ENCODE results near the gene ELF1. TPM values are rescaled to one million over a fixed set of nuclear protein-coding genes. Genes with fewer than 3 reads are reported as not detected.
"Not testable (repeated sequence)": the region's sequence is repeated elsewhere in the genome, so short reads cannot be mapped to it uniquely, and the experiment has no call there.

The ELF1 gene
- total RNA-seq, 1 donor from 2014 or later = 61.7 TPM

- no peak for DNase-seq (ENCODE audit: low spot score)
- intact Hi-C loops (cut with DNase I) = no loop called here
- ATAC-seq = no peak
Observed at GRCh38 chr13:40920826-40921225, 98.3 kb downstream of the ELF1 start.

- intact Hi-C loops (cut with DNase I); DNase-seq (ENCODE audit: low spot score); ATAC-seq: not testable (repeated sequence)
Observed at GRCh38 chr13:40919901-40920300, 99.2 kb downstream of the ELF1 start.

DNA sequence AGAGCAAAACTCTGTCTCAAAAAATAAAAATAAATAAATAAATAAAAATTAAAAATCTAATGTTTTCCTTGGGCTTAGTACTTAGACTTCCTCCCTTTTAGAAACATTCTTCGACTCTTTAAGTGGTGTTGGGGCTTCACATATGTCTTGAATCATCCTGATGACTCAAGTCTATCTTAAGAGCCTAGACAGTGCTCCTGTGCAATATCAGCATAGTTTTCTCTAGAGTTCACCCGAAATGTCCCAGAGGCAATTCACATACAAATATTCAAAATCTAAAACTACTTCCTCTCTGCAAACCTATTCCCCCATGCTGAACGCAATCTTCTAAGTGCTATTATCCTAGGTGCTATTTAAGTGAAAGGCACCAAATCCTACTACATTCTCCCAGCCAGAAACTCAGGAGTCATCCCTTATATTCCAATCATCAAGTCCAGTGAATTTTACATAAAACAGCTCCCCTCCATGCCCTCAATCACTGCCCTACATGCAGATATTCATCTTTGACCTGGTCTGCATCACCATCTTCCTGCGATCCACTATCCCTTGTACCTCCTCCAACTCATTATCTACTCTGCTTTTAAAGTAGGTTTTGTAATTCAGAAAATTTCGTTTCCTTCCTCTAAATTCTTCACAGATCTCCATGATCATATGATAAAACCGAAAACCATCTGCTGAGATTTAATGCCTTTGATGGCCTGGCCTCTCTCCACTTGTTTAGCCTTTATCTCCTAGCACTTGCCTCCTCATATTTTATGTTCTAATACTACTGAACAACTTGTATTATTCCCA is 102.7 kb downstream of the ELF1 start:
- DNase-seq (ENCODE audit: low spot score) (no peak), ATAC-seq (no peak)
- intact Hi-C loops (cut with DNase I) = no loop called here

DNA sequence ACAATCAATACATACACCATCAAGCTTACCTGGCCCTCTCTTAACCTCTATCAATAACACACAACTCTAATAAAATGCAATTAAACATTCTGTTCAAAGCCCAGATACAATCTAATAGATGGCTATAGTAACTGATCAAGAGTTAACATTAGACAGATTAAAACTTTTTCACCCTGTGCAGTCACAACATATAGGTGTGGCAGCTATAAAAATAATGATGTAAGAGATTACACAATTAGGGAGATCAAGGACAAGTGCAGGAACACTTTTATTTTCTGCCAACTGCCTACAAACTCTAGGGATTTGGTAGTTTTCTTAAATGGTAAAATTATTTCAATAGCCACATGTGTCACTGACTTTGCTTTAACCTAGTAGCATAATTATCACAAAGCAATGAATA is 104.3 kb downstream of the ELF1 start:
- DNase-seq (ENCODE audit: low spot score); ATAC-seq; intact Hi-C loops (cut with DNase I): not testable (repeated sequence)

DNA sequence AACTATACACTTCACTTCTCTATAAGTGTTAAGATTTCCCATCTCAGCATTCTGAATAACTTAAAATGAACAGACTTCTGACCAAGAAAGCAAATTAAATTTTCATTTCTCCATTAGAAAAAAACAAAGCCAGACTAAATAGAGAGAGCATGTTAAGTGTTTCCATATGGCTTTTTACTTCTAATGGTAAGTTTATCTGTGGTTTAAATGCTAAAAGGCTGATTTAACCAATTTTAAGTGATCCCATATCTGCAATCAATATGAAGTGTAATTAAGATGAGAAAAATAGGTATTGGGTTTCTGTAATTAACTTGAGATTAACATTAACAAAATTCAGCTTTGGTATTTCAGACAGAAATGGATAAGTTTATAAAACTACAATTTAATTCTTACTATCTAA is 107.8 kb downstream of the ELF1 start:
- ATAC-seq (no peak), DNase-seq (ENCODE audit: low spot score) (no peak)
- intact Hi-C loops (cut with DNase I) = no loop called here

GRCh38 chr13:40910324-40911050 is 108.6 kb downstream of the ELF1 start:
- intact Hi-C loops (cut with DNase I) = no loop called here
- ATAC-seq (no peak), DNase-seq (ENCODE audit: low spot score) (no peak)

DNA sequence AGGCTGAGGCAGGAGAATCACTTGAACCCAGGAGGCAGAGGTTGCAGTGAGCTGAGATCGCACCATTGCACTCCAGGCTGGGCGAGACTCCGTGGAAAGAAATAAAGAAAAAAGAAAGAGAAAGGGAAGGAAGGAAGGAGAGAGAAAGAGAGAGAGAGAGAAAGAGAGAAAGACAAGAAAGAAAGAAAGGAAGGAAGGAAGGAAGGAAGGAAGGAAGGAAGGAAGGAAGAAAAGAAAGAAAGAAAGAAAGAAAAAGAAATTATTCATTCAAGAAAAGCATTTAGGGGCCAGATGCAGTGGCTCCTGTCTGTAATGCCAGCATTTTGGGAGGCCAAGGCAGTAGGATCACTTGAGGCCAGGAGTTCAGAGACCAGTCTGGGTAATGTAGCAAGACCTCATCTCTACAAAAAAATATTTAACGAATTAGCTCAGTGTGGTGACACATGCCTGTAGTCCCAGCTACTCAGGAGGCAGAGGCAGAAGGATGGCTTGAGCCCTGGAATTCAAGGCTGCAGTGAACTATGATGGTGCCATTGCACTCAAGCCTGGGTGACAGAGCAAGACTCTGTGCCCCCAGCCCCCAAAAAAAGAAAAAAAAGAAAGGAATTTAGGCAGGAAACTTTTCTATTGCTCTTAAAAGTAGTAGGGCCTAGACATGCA is 109.4 kb downstream of the ELF1 start:
- intact Hi-C loops (cut with DNase I); DNase-seq (ENCODE audit: low spot score); ATAC-seq: not testable (repeated sequence)

DNA sequence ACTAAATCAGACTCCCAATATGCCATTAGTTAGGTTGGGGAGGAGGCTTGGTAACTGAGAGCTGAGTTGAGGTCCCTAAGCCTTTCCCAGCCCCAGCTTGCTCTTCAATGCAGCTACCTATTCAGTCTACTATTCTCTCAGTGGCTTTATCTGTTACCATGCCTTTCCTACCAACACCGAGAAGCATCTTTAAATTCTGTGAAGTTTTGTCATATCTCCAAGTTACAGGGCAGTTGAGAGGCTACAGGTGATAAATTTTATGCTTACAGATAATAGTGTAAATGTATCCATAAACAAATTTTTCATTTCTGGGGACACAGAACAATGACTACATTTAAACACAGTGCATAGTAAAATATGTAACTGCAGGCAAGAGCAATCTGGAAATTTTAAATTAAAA is 110.6 kb downstream of the ELF1 start:
- DNase-seq (ENCODE audit: low spot score) (no peak), ATAC-seq (no peak)
- intact Hi-C loops (cut with DNase I) = no loop called here

DNA sequence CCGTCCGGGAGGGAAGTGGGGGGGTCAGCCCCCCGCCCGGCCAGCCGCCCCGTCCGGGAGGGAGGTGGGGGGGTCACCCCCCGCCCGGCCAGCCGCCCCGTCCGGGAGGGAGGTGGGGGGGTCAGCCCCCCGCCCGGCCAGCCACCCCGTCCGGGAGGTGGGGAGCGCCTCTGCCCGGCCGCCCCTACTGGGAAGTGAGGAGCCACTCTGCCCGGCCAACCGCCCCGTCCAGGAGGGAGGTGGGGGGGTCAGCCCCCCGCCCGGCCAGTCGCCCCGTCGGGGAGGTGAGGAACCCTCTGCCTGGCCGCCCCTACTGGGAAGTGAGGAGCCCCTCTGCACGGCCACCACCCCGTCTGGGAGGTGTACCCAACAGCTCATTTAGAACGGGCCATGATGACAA is 118.1 kb downstream of the ELF1 start:
- intact Hi-C loops (cut with DNase I); ATAC-seq; DNase-seq (ENCODE audit: low spot score): not testable (repeated sequence)

DNA sequence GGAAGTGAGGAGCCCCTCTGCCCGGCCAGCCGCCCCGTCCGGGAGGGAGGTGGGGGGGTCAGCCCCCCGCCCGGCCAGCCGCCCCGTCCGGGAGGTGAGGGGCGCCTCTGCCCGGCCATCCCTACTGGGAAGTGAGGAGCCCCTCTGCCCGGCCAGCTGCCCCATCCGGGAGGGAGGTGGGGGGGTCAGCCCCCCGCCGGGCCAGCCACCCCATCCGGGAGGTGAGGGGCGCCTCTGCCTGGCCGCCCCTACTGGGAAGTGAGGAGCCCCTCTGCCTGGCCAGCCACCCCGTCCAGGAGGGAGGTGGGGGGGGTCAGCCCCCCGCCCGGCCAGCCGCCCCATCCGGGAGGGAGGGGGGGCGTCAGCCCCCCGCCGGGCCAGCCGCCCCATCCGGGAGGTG is 118.5 kb downstream of the ELF1 start:
- ATAC-seq; intact Hi-C loops (cut with DNase I); DNase-seq (ENCODE audit: low spot score): not testable (repeated sequence)

- DNase-seq (ENCODE audit: low spot score) (no peak), ATAC-seq (no peak)
- intact Hi-C loops (cut with DNase I) = no loop called here
Observed at GRCh38 chr13:40897053-40897452, 122.1 kb downstream of the ELF1 start.

DNA sequence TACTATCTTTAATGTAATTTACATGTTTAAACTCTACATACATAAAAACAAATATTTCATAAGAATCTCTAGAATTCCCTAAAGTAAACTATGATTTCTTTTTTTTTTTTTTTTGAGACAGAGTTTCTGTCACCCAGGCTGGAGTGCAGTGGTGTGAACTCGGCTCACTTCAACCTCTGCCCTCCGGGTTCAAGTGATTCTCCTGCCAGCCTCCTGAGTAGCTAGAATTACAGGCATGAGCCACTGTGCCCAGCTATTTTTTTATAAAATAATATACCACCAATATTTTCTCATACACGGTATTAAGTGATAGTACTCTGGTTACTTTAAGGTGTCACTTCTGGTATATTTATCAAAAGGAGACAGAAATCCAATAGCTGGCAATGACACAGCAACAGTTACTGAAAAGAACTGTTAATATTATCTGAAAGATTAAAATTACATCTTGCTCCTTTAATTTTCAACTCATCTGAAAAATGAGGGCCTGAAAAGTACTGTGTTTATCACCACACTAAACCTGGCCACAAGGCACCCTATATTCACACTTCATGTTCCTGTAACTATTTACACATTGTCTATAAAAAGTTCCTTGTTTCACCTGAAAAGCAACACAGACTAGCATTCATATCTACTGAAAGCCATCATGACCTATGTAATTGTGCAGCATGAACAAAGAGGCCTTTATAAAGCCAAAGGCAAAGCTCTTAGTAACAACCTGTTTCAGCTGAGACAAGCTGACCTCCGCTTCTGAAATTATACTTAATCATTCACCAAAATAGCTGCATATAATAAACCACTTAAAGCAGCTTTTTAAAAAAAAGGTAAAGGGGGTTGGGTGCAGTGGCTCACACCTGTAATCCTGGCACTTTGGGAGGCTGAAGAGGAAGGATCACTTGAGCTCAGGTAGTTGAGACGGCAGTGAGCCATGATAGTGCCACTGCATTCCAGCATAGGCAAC is 123.6 kb downstream of the ELF1 start:
- ATAC-seq (peak; percentile 44), DNase-seq (ENCODE audit: low spot score) (no peak)
- intact Hi-C loops (cut with DNase I) = no loop called here

- ATAC-seq; DNase-seq (ENCODE audit: low spot score); intact Hi-C loops (cut with DNase I): not testable (repeated sequence)
Observed at GRCh38 chr13:40893573-40893972, 125.5 kb downstream of the ELF1 start.

GRCh38 chr13:40886017-40886416 is 133.1 kb downstream of the ELF1 start:
- ATAC-seq = no peak
- intact Hi-C loops (cut with DNase I) = no loop called here

DNA sequence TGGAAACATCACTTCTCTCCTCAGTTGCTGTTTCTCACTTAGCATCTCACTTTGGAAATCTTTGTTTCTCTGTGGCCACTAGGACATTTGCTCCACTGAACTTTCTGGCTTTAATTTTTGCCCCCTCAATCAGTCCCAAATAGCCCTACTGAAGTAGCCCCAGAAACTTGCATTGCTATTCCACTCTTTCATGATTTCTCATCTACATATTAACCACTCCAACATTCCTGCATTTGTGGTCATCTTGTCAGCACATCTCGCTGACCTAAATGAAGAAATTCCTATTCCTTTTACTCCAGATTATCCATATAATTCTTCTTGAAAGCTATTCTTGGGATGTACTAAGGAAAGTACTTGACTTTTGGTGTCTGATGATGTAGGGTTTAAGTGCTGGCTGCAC is 134.9 kb downstream of the ELF1 start:
- intact Hi-C loops (cut with DNase I); DNase-seq (ENCODE audit: low spot score); ATAC-seq: not testable (repeated sequence)

More at GRCh38 chr13:40886017-40886416, 133.1 kb downstream of the ELF1 start:
- DNase-seq (ENCODE audit: low spot score) = no peak
